ENCODE data around the gene ASGR2. TPM values are rescaled to one million over a fixed set of nuclear protein-coding genes. Genes with fewer than 3 reads are reported as not detected.
"Not testable (repeated sequence)": the region's sequence is repeated elsewhere in the genome, so short reads cannot be mapped to it uniquely, and the experiment has no call there.

ASGR2 gene
- polyA plus RNA-seq, 1 donor from 2014 or later: not detected

DNA sequence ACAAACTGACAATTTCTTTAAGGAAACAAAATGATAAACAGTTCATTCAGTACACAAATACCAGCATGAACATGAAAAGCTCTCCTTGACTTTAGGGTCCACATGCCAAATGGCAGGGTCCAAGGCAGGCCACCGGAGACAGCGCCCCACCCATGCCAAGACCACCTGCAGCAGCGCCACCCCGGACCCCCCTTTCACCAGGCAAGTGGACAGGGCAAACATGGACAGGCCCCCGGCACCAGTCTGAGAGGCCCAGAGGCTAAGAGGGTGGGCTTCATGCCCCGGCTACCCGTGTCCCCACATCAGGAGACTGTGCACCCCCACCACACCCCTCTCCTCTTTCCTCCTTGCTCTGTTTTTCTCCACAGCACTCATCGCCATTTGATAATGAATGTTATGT is 14.7 kb upstream of the ASGR2 start:
- Histone ChIP-seq H3F3A (ENCODE audit: insufficient read depth, low read length, poor library complexity, severe bottlenecking) (no peaks in the 10 kb centered on the region), H3K4me2 (ENCODE audit: low read length) (no peak overlapping the region)

DNA sequence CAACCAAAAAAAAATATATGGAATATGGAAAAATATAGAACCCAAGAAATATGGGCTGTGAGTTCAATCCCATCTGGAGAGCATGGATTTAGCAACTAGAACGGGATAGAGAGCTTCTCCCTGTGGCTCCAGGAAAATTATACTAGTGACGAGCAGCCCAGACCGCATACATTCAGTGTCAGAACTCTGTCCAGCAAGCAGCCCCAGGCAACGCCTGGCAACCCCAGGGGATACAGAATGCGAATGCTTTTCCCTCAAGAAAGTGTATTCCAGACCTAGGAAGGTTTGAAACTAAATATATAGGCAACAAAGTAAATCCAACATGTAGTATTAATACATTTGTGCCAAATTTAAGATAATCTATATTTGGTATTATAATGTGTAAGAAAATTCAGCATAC is 13.5 kb upstream of the ASGR2 start:
- Histone ChIP-seq H3K36me3 (ENCODE audit: insufficient read depth, low read length) (no peaks in the 10 kb centered on the region), H4K20me1 (ENCODE audit: insufficient read depth) (no peaks in the 10 kb centered on the region), H3F3A (ENCODE audit: insufficient read depth, low read length, poor library complexity, severe bottlenecking) (no peaks in the 10 kb centered on the region), H3K9ac (ENCODE audit: low read length) (no peak overlapping the region), H3K27me3 (ENCODE audit: insufficient read depth, low read depth, low read length) (no peaks in the 10 kb centered on the region), H2AFZ (ENCODE audit: low read depth, low read length) (no peak overlapping the region), H3K79me2 (replicated peaks; ENCODE audit: insufficient read depth, low read length) (no peaks in the 10 kb centered on the region), H3K9me3 (ENCODE audit: low read length) (no peaks in the 10 kb centered on the region), H3K4me3 (ENCODE audit: low read length) (no peak overlapping the region), H3K9me2 (ENCODE audit: insufficient read depth, low read length) (no peaks in the 10 kb centered on the region), H3K27ac (ENCODE audit: low read length) (no peak overlapping the region), H3K4me2 (ENCODE audit: low read length) (no peak overlapping the region)
- TF ChIP-seq, protein P1, sequence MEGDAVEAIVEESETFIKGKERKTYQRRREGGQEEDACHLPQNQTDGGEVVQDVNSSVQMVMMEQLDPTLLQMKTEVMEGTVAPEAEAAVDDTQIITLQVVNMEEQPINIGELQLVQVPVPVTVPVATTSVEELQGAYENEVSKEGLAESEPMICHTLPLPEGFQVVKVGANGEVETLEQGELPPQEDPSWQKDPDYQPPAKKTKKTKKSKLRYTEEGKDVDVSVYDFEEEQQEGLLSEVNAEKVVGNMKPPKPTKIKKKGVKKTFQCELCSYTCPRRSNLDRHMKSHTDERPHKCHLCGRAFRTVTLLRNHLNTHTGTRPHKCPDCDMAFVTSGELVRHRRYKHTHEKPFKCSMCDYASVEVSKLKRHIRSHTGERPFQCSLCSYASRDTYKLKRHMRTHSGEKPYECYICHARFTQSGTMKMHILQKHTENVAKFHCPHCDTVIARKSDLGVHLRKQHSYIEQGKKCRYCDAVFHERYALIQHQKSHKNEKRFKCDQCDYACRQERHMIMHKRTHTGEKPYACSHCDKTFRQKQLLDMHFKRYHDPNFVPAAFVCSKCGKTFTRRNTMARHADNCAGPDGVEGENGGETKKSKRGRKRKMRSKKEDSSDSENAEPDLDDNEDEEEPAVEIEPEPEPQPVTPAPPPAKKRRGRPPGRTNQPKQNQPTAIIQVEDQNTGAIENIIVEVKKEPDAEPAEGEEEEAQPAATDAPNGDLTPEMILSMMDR (IDR thresholded peaks at IDR 0.05; ENCODE audit: poor library complexity, severe bottlenecking): no peak
- TF ChIP-seq POLR2AphosphoS5 (IDR thresholded peaks at IDR 0.05) (no peak), MXI1 (conservative IDR thresholded peaks at IDR 0.05; ENCODE audit: poor library complexity, severe bottlenecking) (no peak), EP300 (conservative IDR thresholded peaks at IDR 0.05; ENCODE audit: poor library complexity, severe bottlenecking) (no peak), SMC3 (conservative IDR thresholded peaks at IDR 0.05; ENCODE audit: poor library complexity) (no peak), RAD21 (conservative IDR thresholded peaks at IDR 0.05) (no peak), EZH2 (IDR thresholded peaks at IDR 0.05; ENCODE audit: borderline replicate concordance, insufficient read depth, low read length, poor library complexity, severe bottlenecking) (no peak), TAF1 (IDR thresholded peaks at IDR 0.05; ENCODE audit: low read depth) (no peak)
- TF ChIP-seq, protein P2, sequence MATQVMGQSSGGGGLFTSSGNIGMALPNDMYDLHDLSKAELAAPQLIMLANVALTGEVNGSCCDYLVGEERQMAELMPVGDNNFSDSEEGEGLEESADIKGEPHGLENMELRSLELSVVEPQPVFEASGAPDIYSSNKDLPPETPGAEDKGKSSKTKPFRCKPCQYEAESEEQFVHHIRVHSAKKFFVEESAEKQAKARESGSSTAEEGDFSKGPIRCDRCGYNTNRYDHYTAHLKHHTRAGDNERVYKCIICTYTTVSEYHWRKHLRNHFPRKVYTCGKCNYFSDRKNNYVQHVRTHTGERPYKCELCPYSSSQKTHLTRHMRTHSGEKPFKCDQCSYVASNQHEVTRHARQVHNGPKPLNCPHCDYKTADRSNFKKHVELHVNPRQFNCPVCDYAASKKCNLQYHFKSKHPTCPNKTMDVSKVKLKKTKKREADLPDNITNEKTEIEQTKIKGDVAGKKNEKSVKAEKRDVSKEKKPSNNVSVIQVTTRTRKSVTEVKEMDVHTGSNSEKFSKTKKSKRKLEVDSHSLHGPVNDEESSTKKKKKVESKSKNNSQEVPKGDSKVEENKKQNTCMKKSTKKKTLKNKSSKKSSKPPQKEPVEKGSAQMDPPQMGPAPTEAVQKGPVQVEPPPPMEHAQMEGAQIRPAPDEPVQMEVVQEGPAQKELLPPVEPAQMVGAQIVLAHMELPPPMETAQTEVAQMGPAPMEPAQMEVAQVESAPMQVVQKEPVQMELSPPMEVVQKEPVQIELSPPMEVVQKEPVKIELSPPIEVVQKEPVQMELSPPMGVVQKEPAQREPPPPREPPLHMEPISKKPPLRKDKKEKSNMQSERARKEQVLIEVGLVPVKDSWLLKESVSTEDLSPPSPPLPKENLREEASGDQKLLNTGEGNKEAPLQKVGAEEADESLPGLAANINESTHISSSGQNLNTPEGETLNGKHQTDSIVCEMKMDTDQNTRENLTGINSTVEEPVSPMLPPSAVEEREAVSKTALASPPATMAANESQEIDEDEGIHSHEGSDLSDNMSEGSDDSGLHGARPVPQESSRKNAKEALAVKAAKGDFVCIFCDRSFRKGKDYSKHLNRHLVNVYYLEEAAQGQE (IDR thresholded peaks at IDR 0.05; ENCODE audit: borderline replicate concordance): no peak

More for the DNA sequence above, 14.7 kb upstream of the ASGR2 start:
- Histone ChIP-seq H4K20me1 (ENCODE audit: insufficient read depth) (no peaks in the 10 kb centered on the region), H3K79me2 (replicated peaks; ENCODE audit: insufficient read depth, low read length) (no peaks in the 10 kb centered on the region), H3K9me2 (ENCODE audit: insufficient read depth, low read length) (no peaks in the 10 kb centered on the region), H3K9ac (ENCODE audit: low read length) (no peak overlapping the region), H3K4me3 (ENCODE audit: low read length) (no peak overlapping the region), H3K9me3 (ENCODE audit: low read length) (no peaks in the 10 kb centered on the region), H3K27ac (ENCODE audit: low read length) (no peak overlapping the region), H2AFZ (ENCODE audit: low read depth, low read length) (no peak overlapping the region), H3K36me3 (ENCODE audit: insufficient read depth, low read length) (no peaks in the 10 kb centered on the region), H3K27me3 (ENCODE audit: insufficient read depth, low read depth, low read length) (no peaks in the 10 kb centered on the region)
- TF ChIP-seq MXI1 (conservative IDR thresholded peaks at IDR 0.05; ENCODE audit: poor library complexity, severe bottlenecking): no peak
- no peak for TF ChIP-seq RAD21 (conservative IDR thresholded peaks at IDR 0.05)
- TF ChIP-seq EP300 (conservative IDR thresholded peaks at IDR 0.05; ENCODE audit: poor library complexity, severe bottlenecking): no peak
- TF ChIP-seq, protein P2 (IDR thresholded peaks at IDR 0.05; ENCODE audit: borderline replicate concordance): no peak
- no peak for TF ChIP-seq SMC3 (conservative IDR thresholded peaks at IDR 0.05; ENCODE audit: poor library complexity)
- no peak for TF ChIP-seq POLR2AphosphoS5 (IDR thresholded peaks at IDR 0.05)
- TF ChIP-seq TAF1 (IDR thresholded peaks at IDR 0.05; ENCODE audit: low read depth): no peak
- TF ChIP-seq, protein P1 (IDR thresholded peaks at IDR 0.05; ENCODE audit: poor library complexity, severe bottlenecking): no peak
- no peak for TF ChIP-seq EZH2 (IDR thresholded peaks at IDR 0.05; ENCODE audit: borderline replicate concordance, insufficient read depth, low read length, poor library complexity, severe bottlenecking)

DNA sequence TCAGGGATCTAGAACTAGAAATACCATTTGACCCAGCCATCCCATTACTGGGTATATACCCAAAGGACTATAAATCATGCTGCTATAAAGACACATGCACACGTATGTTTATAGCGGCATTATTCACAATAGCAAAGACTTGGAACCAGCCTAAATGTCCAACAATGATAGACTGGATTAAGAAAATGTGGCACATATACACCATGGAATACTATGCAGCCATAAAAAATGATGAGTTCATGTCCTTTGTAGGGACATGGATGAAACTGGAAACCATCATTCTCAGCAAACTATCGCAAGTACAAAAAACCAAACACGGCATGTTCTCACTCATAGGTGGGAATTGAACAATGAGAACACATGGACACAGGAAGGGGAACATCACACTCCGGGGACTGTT is 12.9 kb upstream of the ASGR2 start:
- not testable (repeated sequence) for H3K79me2 ChIP-seq (replicated peaks; ENCODE audit: insufficient read depth, low read length); H3K9me2 ChIP-seq (ENCODE audit: insufficient read depth, low read length); H2AFZ ChIP-seq (ENCODE audit: low read depth, low read length); H3K27ac ChIP-seq (ENCODE audit: low read length); H3K36me3 ChIP-seq (ENCODE audit: insufficient read depth, low read length); H3F3A ChIP-seq (ENCODE audit: insufficient read depth, low read length, poor library complexity, severe bottlenecking); H3K4me3 ChIP-seq (ENCODE audit: low read length); H3K9me3 ChIP-seq (ENCODE audit: low read length); H3K9ac ChIP-seq (ENCODE audit: low read length); H4K20me1 ChIP-seq (ENCODE audit: insufficient read depth); H3K27me3 ChIP-seq (ENCODE audit: insufficient read depth, low read depth, low read length); H3K4me2 ChIP-seq (ENCODE audit: low read length)
